Tibial artery (tissue), 4 donors: Measurements from ENCODE around the gene SNRNP200.

ENCODE experiments used
- DNase-seq, 2 donors: peaks; one replicate each; pipeline ENCODE4 v3.0.0-alpha.2; 2019
- H3K27ac ChIP-seq, 2 donors: fragments of 200-600 bp; sonication (generic) in 1 of 2; 1 replicate in 1 of 2; 2 replicates in 1 of 2; pipeline ENCODE4 v1.5.1; 2018 to 2019; ENCODE audit warnings: mild to moderate bottlenecking in 1 of 2
- H3K27me3 ChIP-seq, 2 donors: fragments of 200-600 bp; sonication (generic) in 1 of 2; one replicate each; pipeline versions ENCODE4 v1.5.1 to v1.6.0; 2016 to 2019
- H3K36me3 ChIP-seq, 3 donors: fragments of 200-600 bp; sonication (generic) in 2 of 3; one replicate each; pipeline ENCODE4 v1.5.1; 2016 to 2019; ENCODE audit warnings: mild to moderate bottlenecking in 2 of 3
- H3K4me1 ChIP-seq, 4 donors: fragments of 200-600 bp; sonication (generic) in 2 of 4; 1 replicate in 3 of 4; 2 replicates in 1 of 4; pipeline ENCODE4 v1.5.1; 2016 to 2019
- H3K4me3 ChIP-seq, 2 donors: fragments of 200-600 bp; sonication (generic) in 1 of 2; 1 replicate in 1 of 2; 2 replicates in 1 of 2; pipeline ENCODE4 v1.5.1; 2018 to 2019; ENCODE audit warnings: mild to moderate bottlenecking in 2 of 2
- H3K9me3 ChIP-seq, 3 donors: fragments of 200-600 bp; sonication (generic) in 1 of 3; one replicate each; pipeline ENCODE4 v1.5.1; 2016 to 2019
- intact Hi-C: fragments of 100-400 bp; cut with DNase I; formaldehyde crosslinking; loops from one replicate; pipeline ENCODE4 v1.15.0; 2023; ENCODE audit warnings: low total_unique reads
- TF ChIP-seq, protein P1 (sequence below), 2 experiments: fragments of 200-600 bp in 1 of 2; fragments of 450-650 bp in 1 of 2; IDR thresholded peaks; one replicate each; pipeline ENCODE4 v1.5.1; 2017 to 2019; ENCODE audit warnings: antibody characterized with exemption in 2 of 2, mild to moderate bottlenecking in 1 of 2, moderate library complexity in 1 of 2

Gene SNRNP200

DNA sequence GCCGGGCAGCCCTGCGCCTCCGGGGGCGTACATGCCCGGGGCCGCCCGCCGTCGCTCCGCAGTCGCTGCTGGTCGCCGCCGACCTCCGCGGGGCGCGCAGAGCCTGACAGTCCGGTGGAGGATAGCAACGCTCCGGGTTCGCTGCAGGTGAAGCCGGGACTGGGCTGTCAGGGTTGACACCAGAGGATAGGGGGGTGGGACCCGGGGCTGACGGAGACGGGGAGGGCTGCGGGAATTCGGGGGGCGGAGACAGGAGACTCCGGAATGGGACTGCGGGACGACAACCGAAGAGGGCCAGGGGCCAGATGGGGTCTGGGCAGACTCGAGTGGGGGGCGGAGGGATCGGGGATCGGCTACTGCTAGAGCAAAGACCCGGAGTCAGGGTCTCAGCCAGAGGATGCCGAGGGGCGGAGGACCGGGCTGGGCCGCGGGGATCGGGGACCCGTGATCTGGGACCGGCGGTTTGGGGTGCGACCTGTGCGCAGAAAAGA is 40.0 kb downstream of the SNRNP200 start:
- Histone ChIP-seq H3K9me3 (no peaks in the 10 kb centered on the region), H3K36me3 (peaks cover 18 to 36% (median 26%) of the 10 kb centered on the region in 3 donors), H3K4me1 (peaks cover 0 to 60% (median 49%) of the 10 kb centered on the region in 4 donors), H3K27ac (peak overlapping the region; percentile 88 to 97), H3K4me3 (peak overlapping the region; percentile 70 to 97), H3K27me3 (no peaks in the 10 kb centered on the region)
- intact Hi-C loops, result loop anchor here (5.0 to 10.0 kb wide), 2 partner anchors 58 to 239 kb away; partner anchors contain the start of genes NEURL3 and STARD7
- TF ChIP-seq, protein P1, sequence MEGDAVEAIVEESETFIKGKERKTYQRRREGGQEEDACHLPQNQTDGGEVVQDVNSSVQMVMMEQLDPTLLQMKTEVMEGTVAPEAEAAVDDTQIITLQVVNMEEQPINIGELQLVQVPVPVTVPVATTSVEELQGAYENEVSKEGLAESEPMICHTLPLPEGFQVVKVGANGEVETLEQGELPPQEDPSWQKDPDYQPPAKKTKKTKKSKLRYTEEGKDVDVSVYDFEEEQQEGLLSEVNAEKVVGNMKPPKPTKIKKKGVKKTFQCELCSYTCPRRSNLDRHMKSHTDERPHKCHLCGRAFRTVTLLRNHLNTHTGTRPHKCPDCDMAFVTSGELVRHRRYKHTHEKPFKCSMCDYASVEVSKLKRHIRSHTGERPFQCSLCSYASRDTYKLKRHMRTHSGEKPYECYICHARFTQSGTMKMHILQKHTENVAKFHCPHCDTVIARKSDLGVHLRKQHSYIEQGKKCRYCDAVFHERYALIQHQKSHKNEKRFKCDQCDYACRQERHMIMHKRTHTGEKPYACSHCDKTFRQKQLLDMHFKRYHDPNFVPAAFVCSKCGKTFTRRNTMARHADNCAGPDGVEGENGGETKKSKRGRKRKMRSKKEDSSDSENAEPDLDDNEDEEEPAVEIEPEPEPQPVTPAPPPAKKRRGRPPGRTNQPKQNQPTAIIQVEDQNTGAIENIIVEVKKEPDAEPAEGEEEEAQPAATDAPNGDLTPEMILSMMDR (IDR thresholded peaks at IDR 0.05), result no peak
- DNase-seq, result peak; percentile 52 to 84

GRCh38 chr2:96264656-96265348 is 40.5 kb downstream of the SNRNP200 start:
- Histone ChIP-seq H3K27ac (peak overlapping the region; percentile 88 to 97), H3K9me3 (no peaks in the 10 kb centered on the region), H3K36me3 (peaks cover 14 to 30% (median 22%) of the 10 kb centered on the region in 3 donors), H3K4me3 (peak overlapping the region; percentile 70 to 97), H3K27me3 (no peaks in the 10 kb centered on the region), H3K4me1 (peaks cover 4 to 66% (median 55%) of the 10 kb centered on the region in 4 donors)
- intact Hi-C loops, result loop anchor here (5.0 to 10.0 kb wide), 2 partner anchors 58 to 240 kb away; partner anchors contain the start of genes NEURL3 and STARD7
- TF ChIP-seq, protein P1 (IDR thresholded peaks at IDR 0.05), result no peak
- DNase-seq, result no peak

DNA sequence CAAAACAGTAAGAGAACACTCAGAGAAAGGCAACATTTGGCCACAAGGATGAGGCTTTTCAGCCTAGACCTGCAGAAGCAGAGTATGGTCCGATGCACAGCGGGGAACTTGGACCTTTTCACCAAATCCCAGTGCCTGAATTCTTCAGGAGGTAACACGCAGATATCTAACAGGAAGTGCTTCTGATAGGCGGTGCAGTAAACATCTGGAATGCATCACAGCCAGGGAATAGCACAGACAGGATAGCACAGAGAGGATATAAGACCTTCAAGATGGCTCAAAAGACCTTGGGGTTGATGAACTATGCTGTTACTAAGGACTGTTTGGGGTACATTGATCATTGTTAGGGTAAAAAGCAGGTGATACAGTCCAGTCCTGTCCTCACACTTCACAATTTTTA is 41.3 kb downstream of the SNRNP200 start:
- Histone ChIP-seq H3K9me3 (no peaks in the 10 kb centered on the region), H3K4me1 (peaks cover 11 to 73% (median 62%) of the 10 kb centered on the region in 4 donors), H3K27ac (peak overlapping the region; percentile 88 to 97), H3K36me3 (peaks cover 12 to 23% (median 16%) of the 10 kb centered on the region in 3 donors), H3K4me3 (peak overlapping the region; percentile 70 to 97), H3K27me3 (no peaks in the 10 kb centered on the region)
- intact Hi-C loops, result loop anchor here (10.0 kb wide), 1 partner anchor 241 kb away; the partner anchor contains the start of gene NEURL3
- no peak for DNase-seq
- TF ChIP-seq, protein P1 (IDR thresholded peaks at IDR 0.05), result no peak

GRCh38 chr2:96262306-96262705 is 43.0 kb downstream of the SNRNP200 start:
- H3K4me1 ChIP-seq, result peaks cover 13 to 86% (median 74%) of the 10 kb centered on the region in 4 donors
- no peak for DNase-seq
- H3K9me3 ChIP-seq, result no peaks in the 10 kb centered on the region
- H3K36me3 ChIP-seq, result peaks cover 0 to 13% (median 0%) of the 10 kb centered on the region in 3 donors
- TF ChIP-seq, protein P1 (IDR thresholded peaks at IDR 0.05), result no peak
- H3K27ac ChIP-seq, result peak overlapping the region; percentile 83 to 89
- H3K27me3 ChIP-seq, result no peaks in the 10 kb centered on the region
- H3K4me3 ChIP-seq, result no peak overlapping the region
- intact Hi-C loops, result loop anchor here (10.0 kb wide), 1 partner anchor 242 kb away; the partner anchor contains the start of gene NEURL3

DNA sequence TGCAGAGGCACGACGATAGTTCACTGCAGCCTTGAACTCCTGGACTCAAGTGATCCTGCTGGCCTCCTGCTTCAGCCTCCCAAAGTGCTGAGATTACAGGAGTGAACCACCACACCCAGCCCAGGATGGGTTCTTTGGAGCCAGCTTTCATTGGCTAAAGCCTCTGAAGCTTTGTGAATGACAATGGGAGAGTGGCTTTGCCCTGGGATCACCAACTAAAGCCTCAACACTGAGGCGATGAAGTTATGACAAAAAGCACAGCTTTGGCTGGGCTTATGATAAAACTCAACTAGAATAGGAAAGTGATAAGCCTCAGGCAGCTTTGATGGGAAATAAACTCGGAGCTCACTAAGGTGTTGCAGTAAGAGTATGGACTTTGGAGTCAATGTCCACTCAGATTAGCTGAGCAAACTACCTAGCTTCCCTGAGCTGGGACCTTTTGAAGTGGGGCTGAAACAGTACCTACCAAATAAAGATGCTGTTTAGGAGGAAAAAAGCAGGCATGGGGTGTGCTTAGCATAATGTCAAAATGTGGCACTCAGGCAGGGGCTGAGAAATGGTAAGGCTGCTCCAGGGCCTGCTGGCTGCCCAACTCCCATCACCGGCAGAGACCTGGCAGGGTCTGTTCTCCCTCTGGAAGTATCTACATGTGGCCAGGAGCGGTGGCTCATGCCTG is 43.9 kb downstream of the SNRNP200 start:
- TF ChIP-seq, protein P1 (IDR thresholded peaks at IDR 0.05), result no peak
- Histone ChIP-seq H3K9me3 (no peaks in the 10 kb centered on the region), H3K4me3 (no peak overlapping the region), H3K27ac (peak overlapping the region; percentile 83 to 89), H3K4me1 (peaks cover 13 to 85% (median 73%) of the 10 kb centered on the region in 4 donors), H3K36me3 (peaks cover 0 to 13% (median 0%) of the 10 kb centered on the region in 3 donors), H3K27me3 (no peaks in the 10 kb centered on the region)
- intact Hi-C loops, result loop anchor here (10.0 kb wide), 1 partner anchor 243 kb away; the partner anchor contains the start of gene NEURL3
- no peak for DNase-seq
